ENCODE data around the gene CRNKL1.

CRNKL1 gene

DNA sequence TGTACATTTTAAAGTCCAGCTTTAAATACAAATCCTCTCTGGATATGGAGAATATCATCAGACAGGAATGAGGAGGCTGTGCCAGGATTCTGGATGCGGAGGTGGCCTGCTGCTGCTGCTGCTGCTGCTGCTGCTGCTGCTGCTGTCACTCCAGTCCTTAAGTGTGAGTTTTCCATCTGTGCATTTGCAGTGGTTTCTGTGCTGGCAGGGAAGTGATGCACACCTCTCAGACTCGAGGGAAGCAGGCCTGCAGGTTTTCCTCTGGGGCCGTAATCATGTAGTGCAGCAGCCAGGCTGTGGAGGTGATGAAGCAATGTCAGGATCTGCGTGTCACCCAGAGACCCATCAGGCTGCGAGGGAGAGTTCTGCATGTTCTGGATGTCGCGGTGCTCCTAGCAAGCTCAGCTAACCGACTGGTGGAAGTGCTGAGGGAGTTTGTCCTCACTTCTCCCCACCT is 32.1 kb upstream of the CRNKL1 start:
- no peak for ATAC-seq
- no peak for TF ChIP-seq PPARA (CRISPR knock-in tag; IDR thresholded peaks at IDR 0.05; ENCODE audit: borderline replicate concordance)
- no peak for TF ChIP-seq ZC3H10 (CRISPR knock-in tag; IDR thresholded peaks at IDR 0.05)
- TF ChIP-seq RARB (CRISPR knock-in tag; IDR thresholded peaks at IDR 0.05) = no peak
- TF ChIP-seq CSDC2 (CRISPR knock-in tag; IDR thresholded peaks at IDR 0.05) = no peak
- TF ChIP-seq, protein P1, sequence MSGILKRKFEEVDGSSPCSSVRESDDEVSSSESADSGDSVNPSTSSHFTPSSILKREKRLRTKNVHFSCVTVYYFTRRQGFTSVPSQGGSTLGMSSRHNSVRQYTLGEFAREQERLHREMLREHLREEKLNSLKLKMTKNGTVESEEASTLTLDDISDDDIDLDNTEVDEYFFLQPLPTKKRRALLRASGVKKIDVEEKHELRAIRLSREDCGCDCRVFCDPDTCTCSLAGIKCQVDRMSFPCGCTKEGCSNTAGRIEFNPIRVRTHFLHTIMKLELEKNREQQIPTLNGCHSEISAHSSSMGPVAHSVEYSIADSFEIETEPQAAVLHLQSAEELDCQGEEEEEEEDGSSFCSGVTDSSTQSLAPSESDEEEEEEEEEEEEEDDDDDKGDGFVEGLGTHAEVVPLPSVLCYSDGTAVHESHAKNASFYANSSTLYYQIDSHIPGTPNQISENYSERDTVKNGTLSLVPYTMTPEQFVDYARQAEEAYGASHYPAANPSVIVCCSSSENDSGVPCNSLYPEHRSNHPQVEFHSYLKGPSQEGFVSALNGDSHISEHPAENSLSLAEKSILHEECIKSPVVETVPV (CRISPR knock-in tag; IDR thresholded peaks at IDR 0.05) = no peak
- TF ChIP-seq, protein P2, sequence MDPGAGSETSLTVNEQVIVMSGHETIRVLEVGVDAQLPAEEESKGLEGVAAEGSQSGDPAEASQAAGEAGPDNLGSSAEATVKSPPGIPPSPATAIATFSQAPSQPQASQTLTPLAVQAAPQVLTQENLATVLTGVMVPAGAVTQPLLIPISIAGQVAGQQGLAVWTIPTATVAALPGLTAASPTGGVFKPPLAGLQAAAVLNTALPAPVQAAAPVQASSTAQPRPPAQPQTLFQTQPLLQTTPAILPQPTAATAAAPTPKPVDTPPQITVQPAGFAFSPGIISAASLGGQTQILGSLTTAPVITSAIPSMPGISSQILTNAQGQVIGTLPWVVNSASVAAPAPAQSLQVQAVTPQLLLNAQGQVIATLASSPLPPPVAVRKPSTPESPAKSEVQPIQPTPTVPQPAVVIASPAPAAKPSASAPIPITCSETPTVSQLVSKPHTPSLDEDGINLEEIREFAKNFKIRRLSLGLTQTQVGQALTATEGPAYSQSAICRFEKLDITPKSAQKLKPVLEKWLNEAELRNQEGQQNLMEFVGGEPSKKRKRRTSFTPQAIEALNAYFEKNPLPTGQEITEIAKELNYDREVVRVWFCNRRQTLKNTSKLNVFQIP (CRISPR knock-in tag; IDR thresholded peaks at IDR 0.05; ENCODE audit: borderline replicate concordance, low read depth) = no peak
- TF ChIP-seq ZNF8 (CRISPR knock-in tag; IDR thresholded peaks at IDR 0.05) = no peak
- no peak for TF ChIP-seq TCF4 (CRISPR knock-in tag; IDR thresholded peaks at IDR 0.05; ENCODE audit: borderline replicate concordance)
- no peak for TF ChIP-seq ESRRG (CRISPR knock-in tag; IDR thresholded peaks at IDR 0.05)
- no peak for TF ChIP-seq OSR1 (CRISPR knock-in tag; IDR thresholded peaks at IDR 0.05)
- TF ChIP-seq TOX (CRISPR knock-in tag; IDR thresholded peaks at IDR 0.05; ENCODE audit: borderline replicate concordance) = no peak
- TF ChIP-seq ZNF565 (CRISPR knock-in tag; conservative IDR thresholded peaks at IDR 0.05; ENCODE audit: low read depth) = no peak
- TF ChIP-seq, protein P3, sequence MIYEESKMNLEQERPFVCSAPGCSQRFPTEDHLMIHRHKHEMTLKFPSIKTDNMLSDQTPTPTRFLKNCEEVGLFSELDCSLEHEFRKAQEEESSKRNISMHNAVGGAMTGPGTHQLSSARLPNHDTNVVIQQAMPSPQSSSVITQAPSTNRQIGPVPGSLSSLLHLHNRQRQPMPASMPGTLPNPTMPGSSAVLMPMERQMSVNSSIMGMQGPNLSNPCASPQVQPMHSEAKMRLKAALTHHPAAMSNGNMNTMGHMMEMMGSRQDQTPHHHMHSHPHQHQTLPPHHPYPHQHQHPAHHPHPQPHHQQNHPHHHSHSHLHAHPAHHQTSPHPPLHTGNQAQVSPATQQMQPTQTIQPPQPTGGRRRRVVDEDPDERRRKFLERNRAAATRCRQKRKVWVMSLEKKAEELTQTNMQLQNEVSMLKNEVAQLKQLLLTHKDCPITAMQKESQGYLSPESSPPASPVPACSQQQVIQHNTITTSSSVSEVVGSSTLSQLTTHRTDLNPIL (CRISPR knock-in tag; IDR thresholded peaks at IDR 0.05; ENCODE audit: low read depth) = no peak
- no peak for TF ChIP-seq ZFP3 (CRISPR knock-in tag; IDR thresholded peaks at IDR 0.05)
- no peak for TF ChIP-seq ARNTL (CRISPR knock-in tag; IDR thresholded peaks at IDR 0.05; ENCODE audit: borderline replicate concordance, low read depth)
- TF ChIP-seq BACH2 (CRISPR knock-in tag; IDR thresholded peaks at IDR 0.05; ENCODE audit: borderline replicate concordance) = no peak

GRCh38 chr20:20083807-20084206 is 31.5 kb upstream of the CRNKL1 start:
- TF ChIP-seq ZFP30 (CRISPR knock-in tag; IDR thresholded peaks at IDR 0.05) (no peak), ZNF565 (CRISPR knock-in tag; conservative IDR thresholded peaks at IDR 0.05; ENCODE audit: low read depth) (no peak), TOX (CRISPR knock-in tag; IDR thresholded peaks at IDR 0.05; ENCODE audit: borderline replicate concordance) (no peak), GLIS3 (CRISPR knock-in tag; IDR thresholded peaks at IDR 0.05) (no peak)
- peak; percentile 84 for ATAC-seq

DNA sequence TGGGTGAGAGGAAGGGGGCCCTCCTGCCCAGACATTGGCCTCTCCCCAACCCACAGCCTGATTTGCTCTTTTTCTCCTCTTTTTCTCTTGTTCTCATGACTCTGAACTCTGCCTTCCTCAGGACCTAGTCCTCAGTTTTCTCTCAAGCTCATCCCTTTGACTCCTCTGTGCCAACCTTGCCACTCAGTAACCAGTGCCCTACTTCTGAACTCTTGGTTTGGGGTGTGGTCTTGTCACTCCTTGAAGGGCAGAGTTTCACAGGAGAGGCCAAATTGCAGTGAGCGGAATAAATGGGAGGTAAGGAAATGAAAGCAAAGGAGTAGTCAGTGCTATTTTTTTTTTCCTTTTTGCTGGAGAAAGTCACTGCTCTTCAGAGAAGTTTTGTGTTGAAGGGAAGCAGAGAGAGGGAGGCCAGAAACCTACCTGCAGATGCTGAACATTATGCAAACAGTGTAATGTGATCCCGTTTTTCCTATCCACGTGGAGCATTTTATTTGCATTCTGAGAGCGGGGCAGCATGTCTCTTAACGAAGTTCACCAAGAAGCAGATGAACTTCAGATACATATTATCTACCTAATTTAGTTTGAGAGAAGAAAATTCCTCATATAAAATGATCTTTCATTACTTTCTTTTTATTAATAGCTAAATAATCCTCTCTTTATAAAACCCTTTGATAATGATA is 27.0 kb upstream of the CRNKL1 start:
- no peak for ATAC-seq

DNA sequence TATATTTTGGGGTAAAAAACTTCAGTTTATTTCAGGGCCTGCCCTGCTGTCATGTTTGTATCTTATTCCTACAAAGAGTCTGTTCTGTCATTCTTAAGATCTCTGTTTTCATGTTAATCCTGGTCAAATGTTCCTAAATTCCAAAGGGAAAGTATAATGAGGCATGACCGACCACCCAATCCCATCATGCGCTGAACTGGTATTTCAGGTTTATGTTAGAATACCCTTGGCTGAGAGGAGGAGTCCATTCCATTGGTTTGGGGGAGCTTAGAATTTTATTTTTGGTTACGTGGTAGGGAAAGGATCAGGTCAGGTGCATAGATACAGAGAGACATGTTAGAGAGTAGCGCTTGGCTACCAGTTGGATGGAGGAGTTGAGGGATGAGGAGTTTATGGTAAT is 25.8 kb upstream of the CRNKL1 start:
- ATAC-seq = no peak
- TF ChIP-seq BACH2 (CRISPR knock-in tag; IDR thresholded peaks at IDR 0.05; ENCODE audit: borderline replicate concordance) (no peak), ISL1 (CRISPR knock-in tag; IDR thresholded peaks at IDR 0.05) (no peak), ZFP30 (CRISPR knock-in tag; IDR thresholded peaks at IDR 0.05) (no peak), ZNF8 (CRISPR knock-in tag; IDR thresholded peaks at IDR 0.05) (no peak), ZNF565 (CRISPR knock-in tag; conservative IDR thresholded peaks at IDR 0.05; ENCODE audit: low read depth) (no peak), RARB (CRISPR knock-in tag; IDR thresholded peaks at IDR 0.05) (no peak), OSR1 (CRISPR knock-in tag; IDR thresholded peaks at IDR 0.05) (no peak), TSHZ2 (CRISPR knock-in tag; IDR thresholded peaks at IDR 0.05) (no peak), TOX (CRISPR knock-in tag; IDR thresholded peaks at IDR 0.05; ENCODE audit: borderline replicate concordance) (no peak), ZNF70 (CRISPR knock-in tag; IDR thresholded peaks at IDR 0.05) (no peak), SNAI2 (CRISPR knock-in tag; IDR thresholded peaks at IDR 0.05) (no peak)
- TF ChIP-seq, protein P3 (CRISPR knock-in tag; IDR thresholded peaks at IDR 0.05; ENCODE audit: low read depth) = no peak
- TF ChIP-seq, protein P1 (CRISPR knock-in tag; IDR thresholded peaks at IDR 0.05) = no peak

More for the DNA sequence above, 27.0 kb upstream of the CRNKL1 start:
- TF ChIP-seq TCF4 (CRISPR knock-in tag; IDR thresholded peaks at IDR 0.05; ENCODE audit: borderline replicate concordance) = no peak
- TF ChIP-seq, protein P4, sequence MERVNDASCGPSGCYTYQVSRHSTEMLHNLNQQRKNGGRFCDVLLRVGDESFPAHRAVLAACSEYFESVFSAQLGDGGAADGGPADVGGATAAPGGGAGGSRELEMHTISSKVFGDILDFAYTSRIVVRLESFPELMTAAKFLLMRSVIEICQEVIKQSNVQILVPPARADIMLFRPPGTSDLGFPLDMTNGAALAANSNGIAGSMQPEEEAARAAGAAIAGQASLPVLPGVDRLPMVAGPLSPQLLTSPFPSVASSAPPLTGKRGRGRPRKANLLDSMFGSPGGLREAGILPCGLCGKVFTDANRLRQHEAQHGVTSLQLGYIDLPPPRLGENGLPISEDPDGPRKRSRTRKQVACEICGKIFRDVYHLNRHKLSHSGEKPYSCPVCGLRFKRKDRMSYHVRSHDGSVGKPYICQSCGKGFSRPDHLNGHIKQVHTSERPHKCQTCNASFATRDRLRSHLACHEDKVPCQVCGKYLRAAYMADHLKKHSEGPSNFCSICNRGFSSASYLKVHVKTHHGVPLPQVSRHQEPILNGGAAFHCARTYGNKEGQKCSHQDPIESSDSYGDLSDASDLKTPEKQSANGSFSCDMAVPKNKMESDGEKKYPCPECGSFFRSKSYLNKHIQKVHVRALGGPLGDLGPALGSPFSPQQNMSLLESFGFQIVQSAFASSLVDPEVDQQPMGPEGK (CRISPR knock-in tag; IDR thresholded peaks at IDR 0.05; ENCODE audit: borderline replicate concordance) = no peak
